BLaER1 treated with 17β-estradiol and CSF1 and Interleukin-3, amounts not matched to agents 10 nM and 100 nM (cell line): Measurements from ENCODE around the gene OBSCN.
A peak's percentile ranks its signal among the peaks of the same experiment; 100 is the strongest.
"Not testable (repeated sequence)": the region's sequence is repeated elsewhere in the genome, so short reads cannot be mapped to it uniquely, and the experiment has no call there.

ENCODE experiments used
- H3K27ac ChIP-seq, 11 experiments: shearing (Covaris generic); formaldehyde crosslinking; 2 replicates each; pipeline ENCODE4 v1.8.1; 2022
- H3K27me3 ChIP-seq, 11 experiments: shearing (Covaris generic); formaldehyde crosslinking; 2 replicates each; pipeline ENCODE4 v1.8.1; 2022
- H3K36me3 ChIP-seq, 11 experiments: shearing (Covaris generic); formaldehyde crosslinking; 2 replicates each; pipeline ENCODE4 v1.8.1; 2022
- H3K4me1 ChIP-seq, 10 experiments: shearing (Covaris generic); formaldehyde crosslinking; 2 replicates each; pipeline ENCODE4 v1.8.1; 2022
- H3K4me2 ChIP-seq, 11 experiments: shearing (Covaris generic); formaldehyde crosslinking; 2 replicates each; pipeline ENCODE4 v1.8.1; 2022
- H3K4me3 ChIP-seq, 10 experiments: shearing (Covaris generic); formaldehyde crosslinking; 2 replicates each; pipeline ENCODE4 v1.8.1; 2022
- H3K9ac ChIP-seq, 11 experiments: shearing (Covaris generic); formaldehyde crosslinking; 2 replicates each; pipeline ENCODE4 v1.8.1; 2022
- H3K9me3 ChIP-seq, 11 experiments: shearing (Covaris generic); formaldehyde crosslinking; replicated peaks in 1 of 11; 2 replicates each; pipeline ENCODE4 v1.8.1; 2022
- H4K20me1 ChIP-seq, 11 experiments: shearing (Covaris generic); formaldehyde crosslinking; 2 replicates each; pipeline ENCODE4 v1.8.1; 2022
- Cebpa-rat ChIP-seq, 11 experiments: shearing (Covaris generic); IDR thresholded peaks; 2 replicates each; pipeline ENCODE4 v1.8.1; 2022

Gene OBSCN

DNA sequence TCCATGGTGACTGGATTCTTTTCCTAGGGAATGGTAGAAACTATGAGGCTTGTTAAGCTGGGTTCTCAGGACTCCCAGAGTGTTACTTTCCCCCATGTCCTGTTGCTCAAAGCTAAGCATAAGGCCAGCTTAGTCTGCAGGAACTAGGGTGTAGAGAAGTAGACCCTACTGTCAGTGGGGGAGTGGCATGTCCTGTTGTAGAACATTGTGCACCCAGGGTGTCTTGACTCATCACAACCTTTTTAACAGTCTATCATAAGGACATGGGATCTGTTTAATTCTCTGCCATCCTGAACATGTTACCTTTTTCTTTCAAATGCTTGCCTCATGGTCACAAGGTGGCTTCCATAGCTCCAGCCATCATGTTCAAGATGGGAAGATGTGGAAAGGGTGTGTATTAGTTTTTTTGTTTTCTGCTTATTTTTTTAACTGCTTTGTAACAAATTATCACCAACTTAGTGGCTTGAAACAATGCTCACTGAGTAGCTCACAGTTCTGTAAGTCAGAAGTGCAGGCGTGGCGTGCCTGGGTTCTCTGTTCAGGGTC, 17.4 kb downstream of the OBSCN start:
- Histone ChIP-seq H3K4me3 (no peak overlapping the region), H3K9ac (no peak overlapping the region), H4K20me1 (peaks cover 0 to 4% (median 0%) of the 10 kb centered on the region in 11 experiments; a peak in 3 of 22 replicates), H3K4me1 (peaks cover 0 to 40% (median 34%) of the 10 kb centered on the region in 10 experiments; a peak in 18 of 20 replicates), H3K36me3 (peaks cover 24 to 86% (median 61%) of the 10 kb centered on the region in 11 experiments), H3K27ac (no peak overlapping the region), H3K9me3 (peaks cover 8 to 28% (median 15%) of the 10 kb centered on the region in 11 experiments; a peak in 20 of 22 replicates), H3K4me2 (no peak overlapping the region), H3K27me3 (no peaks in the 10 kb centered on the region)
- no peak for TF ChIP-seq Cebpa-rat (IDR thresholded peaks at IDR 0.05)

GRCh38 chr1:228225740-228226139, 17.9 kb downstream of the OBSCN start:
- Histone ChIP-seq H3K4me1 (peaks cover 0 to 40% (median 34%) of the 10 kb centered on the region in 10 experiments; a peak in 18 of 20 replicates), H3K27me3 (no peaks in the 10 kb centered on the region), H4K20me1 (no peaks in the 10 kb centered on the region; a peak in 1 of 22 replicates), H3K27ac (peak overlapping the region in 3 of 11 experiments; percentile 81 to 91 (median 88); a peak in 4 of 22 replicates), H3K9ac (no peak overlapping the region), H3K4me2 (no peak overlapping the region), H3K4me3 (no peak overlapping the region), H3K36me3 (peaks cover 23 to 86% (median 61%) of the 10 kb centered on the region in 11 experiments), H3K9me3 (peaks cover 8 to 31% (median 15%) of the 10 kb centered on the region in 11 experiments; a peak in 20 of 22 replicates)
- no peak for TF ChIP-seq Cebpa-rat (IDR thresholded peaks at IDR 0.05)

DNA sequence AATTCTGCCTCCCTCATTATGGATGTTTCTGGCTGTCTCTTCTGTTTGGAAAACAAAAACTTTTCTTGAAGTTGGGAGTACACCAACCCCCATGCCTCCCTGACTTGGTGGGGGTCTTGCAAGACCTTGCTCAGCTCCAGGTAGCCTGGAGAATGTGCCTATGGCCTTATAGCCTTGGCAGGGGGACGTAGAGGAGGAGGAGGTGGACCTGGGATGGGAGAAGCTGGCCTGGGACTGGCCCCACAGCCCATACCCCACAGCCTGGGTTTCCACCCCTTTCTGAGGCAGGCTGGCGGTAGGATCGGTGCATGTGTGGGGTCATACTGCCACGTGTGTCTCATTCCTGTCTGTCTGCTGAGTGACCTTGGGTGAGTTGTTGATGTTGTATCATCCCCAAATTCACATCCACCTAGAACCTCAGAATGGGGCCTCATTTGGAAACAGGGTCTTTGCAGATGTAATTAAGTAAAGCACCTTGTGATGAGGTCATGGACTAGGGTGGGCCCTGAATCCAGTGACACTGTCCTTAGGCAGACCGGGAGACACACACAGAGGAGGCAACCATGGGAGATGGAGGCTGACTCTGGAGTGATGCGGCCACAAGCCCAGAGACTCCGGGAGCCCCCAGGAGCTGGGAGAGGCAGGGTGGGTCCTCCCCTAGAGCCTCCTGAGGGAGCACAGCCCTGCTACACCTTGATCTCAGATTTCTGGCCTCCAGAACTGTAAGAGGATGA, 18.5 kb downstream of the OBSCN start:
- Histone ChIP-seq H3K4me2 (peak overlapping the region in 5 of 11 experiments; percentile 43 to 78 (median 69); a peak in 8 of 22 replicates), H3K9me3 (peaks cover 8 to 31% (median 15%) of the 10 kb centered on the region in 11 experiments; a peak in 20 of 22 replicates), H4K20me1 (no peaks in the 10 kb centered on the region), H3K27me3 (no peaks in the 10 kb centered on the region), H3K36me3 (peaks cover 23 to 84% (median 64%) of the 10 kb centered on the region in 11 experiments), H3K4me1 (peaks cover 0 to 40% (median 34%) of the 10 kb centered on the region in 10 experiments; a peak in 18 of 20 replicates), H3K9ac (peak overlapping the region in 2 of 11 experiments; percentile 13 to 37; a peak in 2 of 22 replicates), H3K4me3 (no peak overlapping the region), H3K27ac (peak overlapping the region in 7 of 11 experiments; percentile 78 to 91 (median 85); a peak in 11 of 22 replicates)
- no peak for TF ChIP-seq Cebpa-rat (IDR thresholded peaks at IDR 0.05)

GRCh38 chr1:228226956-228227791, 19.3 kb downstream of the OBSCN start:
- peaks cover 31 to 84% (median 70%) of the 10 kb centered on the region in 11 experiments for H3K36me3 ChIP-seq
- no peak for TF ChIP-seq Cebpa-rat (IDR thresholded peaks at IDR 0.05)
- peaks cover 0 to 40% (median 34%) of the 10 kb centered on the region in 10 experiments; a peak in 18 of 20 replicates for H3K4me1 ChIP-seq
- peak overlapping the region in 7 of 11 experiments; percentile 60 to 72 (median 65); a peak in 9 of 22 replicates for H3K9ac ChIP-seq
- H3K4me3 ChIP-seq, result no peak overlapping the region
- H3K27ac ChIP-seq, result peak overlapping the region in 10 of 11 experiments; percentile 60 to 91 (median 83); a peak in 19 of 22 replicates
- H4K20me1 ChIP-seq, result no peaks in the 10 kb centered on the region
- H3K4me2 ChIP-seq, result peak overlapping the region in 10 of 11 experiments; percentile 43 to 78 (median 65); a peak in 19 of 22 replicates
- H3K27me3 ChIP-seq, result no peaks in the 10 kb centered on the region
- peaks cover 11 to 36% (median 17%) of the 10 kb centered on the region in 11 experiments; a peak in 21 of 22 replicates for H3K9me3 ChIP-seq

GRCh38 chr1:228228147-228228546, 20.3 kb downstream of the OBSCN start:
- peak overlapping the region; percentile 7 to 78 (median 61); a peak in 21 of 22 replicates for H3K4me2 ChIP-seq
- H4K20me1 ChIP-seq, result not testable (repeated sequence)

DNA sequence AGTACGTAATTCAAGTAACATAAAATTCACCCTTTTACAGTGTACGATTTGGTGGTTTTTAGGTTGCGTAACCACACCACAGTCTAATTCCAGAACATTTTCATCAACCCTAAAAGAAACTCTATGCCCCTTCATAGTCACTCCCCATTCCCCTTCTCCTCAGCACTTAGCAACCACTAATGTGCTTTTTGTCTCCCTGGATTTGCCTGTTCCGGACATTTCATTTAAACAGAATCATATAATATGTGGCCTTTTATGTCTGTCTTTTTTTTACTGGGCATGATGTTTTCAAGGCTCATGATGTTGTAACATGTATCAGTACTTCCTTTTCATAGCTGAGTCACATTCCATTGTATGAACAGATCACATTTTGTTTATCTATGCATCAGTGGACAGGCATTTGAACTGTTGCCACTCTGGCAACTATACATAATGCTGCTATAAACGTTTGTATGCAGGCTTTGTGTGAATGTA, 20.8 kb downstream of the OBSCN start:
- H3K4me3 ChIP-seq, result peak overlapping the region in 2 of 10 experiments; percentile 6 to 35; a peak in 3 of 20 replicates
- H3K36me3 ChIP-seq, result peaks cover 44 to 87% (median 76%) of the 10 kb centered on the region in 11 experiments
- peak overlapping the region; percentile 7 to 78 (median 61); a peak in 21 of 22 replicates for H3K4me2 ChIP-seq
- H3K27me3 ChIP-seq, result no peaks in the 10 kb centered on the region
- H4K20me1 ChIP-seq, result no peaks in the 10 kb centered on the region
- peak overlapping the region in 9 of 11 experiments; percentile 38 to 72 (median 63); a peak in 16 of 22 replicates for H3K9ac ChIP-seq
- peaks cover 0 to 40% (median 34%) of the 10 kb centered on the region in 10 experiments; a peak in 18 of 20 replicates for H3K4me1 ChIP-seq
- peaks cover 24 to 50% (median 32%) of the 10 kb centered on the region in 11 experiments; a peak in 21 of 22 replicates for H3K9me3 ChIP-seq
- peak in 9 of 11 experiments; percentile 48 to 95 (median 88); a peak in 17 of 22 replicates for TF ChIP-seq Cebpa-rat (IDR thresholded peaks at IDR 0.05)
- H3K27ac ChIP-seq, result peak overlapping the region; percentile 34 to 91 (median 81); a peak in 21 of 22 replicates

More at GRCh38 chr1:228228147-228228546, 20.3 kb downstream of the OBSCN start:
- not testable (repeated sequence) for H3K27me3 ChIP-seq
- peak overlapping the region in 9 of 11 experiments; percentile 38 to 72 (median 63); a peak in 17 of 22 replicates for H3K9ac ChIP-seq
- H3K9me3 ChIP-seq, result peaks cover 19 to 46% (median 27%) of the 10 kb centered on the region in 11 experiments; a peak in 21 of 22 replicates
- peak overlapping the region; percentile 34 to 91 (median 81); a peak in 21 of 22 replicates for H3K27ac ChIP-seq
- peak overlapping the region in 2 of 10 experiments; percentile 6 to 35; a peak in 2 of 20 replicates for H3K4me3 ChIP-seq
- peaks cover 0 to 40% (median 34%) of the 10 kb centered on the region in 10 experiments; a peak in 18 of 20 replicates for H3K4me1 ChIP-seq
- peaks cover 40 to 88% (median 74%) of the 10 kb centered on the region in 11 experiments for H3K36me3 ChIP-seq

- H3K4me3 ChIP-seq, result no peak overlapping the region
- TF ChIP-seq Cebpa-rat (IDR thresholded peaks at IDR 0.05), result no peak
- peaks cover 46 to 87% (median 76%) of the 10 kb centered on the region in 11 experiments for H3K36me3 ChIP-seq
Observed at GRCh38 chr1:228231189-228231588, 23.3 kb downstream of the OBSCN start.

GRCh38 chr1:228233136-228233535, 25.3 kb downstream of the OBSCN start:
- Histone ChIP-seq H3K27me3 (no peaks in the 10 kb centered on the region), H3K9ac (no peak overlapping the region), H3K9me3 (peaks cover 49 to 75% (median 60%) of the 10 kb centered on the region in 11 experiments), H3K4me2 (no peak overlapping the region), H3K4me1 (peaks cover 0 to 20% (median 16%) of the 10 kb centered on the region in 10 experiments; a peak in 18 of 20 replicates), H3K36me3 (peaks cover 58 to 92% (median 82%) of the 10 kb centered on the region in 11 experiments), H4K20me1 (no peaks in the 10 kb centered on the region), H3K4me3 (no peak overlapping the region), H3K27ac (no peak overlapping the region)
- TF ChIP-seq Cebpa-rat (IDR thresholded peaks at IDR 0.05), result no peak

More at GRCh38 chr1:228231189-228231588, 23.3 kb downstream of the OBSCN start:
- H3K9ac ChIP-seq, result no peak overlapping the region
- H3K27ac ChIP-seq, result no peak overlapping the region
- H3K4me1 ChIP-seq, result peaks cover 0 to 38% (median 34%) of the 10 kb centered on the region in 10 experiments; a peak in 18 of 20 replicates
- no peaks in the 10 kb centered on the region for H3K27me3 ChIP-seq
- H4K20me1 ChIP-seq, result no peaks in the 10 kb centered on the region
- peaks cover 31 to 56% (median 42%) of the 10 kb centered on the region in 11 experiments for H3K9me3 ChIP-seq
- no peak overlapping the region for H3K4me2 ChIP-seq
